ENCODE measurements around the gene HS6ST1.

GRCh38 chr2:128227862-128228261 is 90.8 kb downstream of the HS6ST1 start:
- TF ChIP-seq POLR2A (IDR thresholded peaks at IDR 0.05), result no peak
- no peak for TF ChIP-seq CTCF (IDR thresholded peaks at IDR 0.05)

All from testis (tissue), 2 donors.